T-helper 9 cell (primary cell): Measurements from ENCODE around the gene TIMM50.

Experiments
- DNase-seq: peaks from one replicate; pipeline ENCODE4 v3.0.0-alpha.2; 2020

TIMM50 gene

GRCh38 chr19:39501340-39501739 is 20.7 kb downstream of the TIMM50 start:
- DNase-seq: no peak

DNA sequence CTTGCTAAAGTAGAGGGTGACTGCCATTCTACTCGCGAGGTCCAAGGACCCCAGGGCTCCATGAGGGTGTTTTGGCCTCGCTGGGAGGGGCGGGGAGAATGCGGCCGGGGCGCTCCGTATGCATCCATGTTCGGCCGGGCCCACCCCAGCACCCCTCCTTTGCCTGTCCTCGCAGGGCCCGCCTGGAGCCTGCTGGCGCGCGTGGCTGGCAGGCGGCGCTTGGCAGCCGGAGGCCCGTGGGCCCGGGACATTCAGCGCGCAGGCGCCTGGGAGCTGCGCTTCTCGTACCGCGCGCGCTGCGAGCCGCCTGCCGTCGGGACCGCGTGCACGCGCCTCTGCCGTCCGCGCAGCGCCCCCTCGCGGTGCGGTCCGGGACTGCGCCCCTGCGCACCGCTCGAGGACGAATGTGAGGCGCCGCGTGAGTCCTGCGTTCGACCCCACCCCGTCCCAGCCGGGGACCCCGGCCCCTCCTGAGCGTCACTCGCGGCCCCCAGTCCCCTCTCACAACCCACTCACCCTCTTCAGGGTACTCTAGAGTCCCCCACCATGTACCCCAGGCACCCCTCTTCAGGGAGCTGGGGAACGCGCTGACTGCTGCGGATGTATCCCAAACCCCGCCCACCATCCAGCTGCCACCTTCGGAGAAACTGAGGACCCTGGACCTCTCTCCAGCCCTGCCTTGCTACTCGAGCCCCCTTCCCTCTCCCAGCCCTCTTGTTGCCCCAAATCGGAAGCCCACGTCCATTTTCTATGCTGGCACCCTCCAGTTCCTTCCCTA is 22.2 kb downstream of the TIMM50 start:
- DNase-seq: peak; percentile 71

GRCh38 chr19:39506598-39506943 is 25.9 kb downstream of the TIMM50 start:
- DNase-seq: no peak

DNA sequence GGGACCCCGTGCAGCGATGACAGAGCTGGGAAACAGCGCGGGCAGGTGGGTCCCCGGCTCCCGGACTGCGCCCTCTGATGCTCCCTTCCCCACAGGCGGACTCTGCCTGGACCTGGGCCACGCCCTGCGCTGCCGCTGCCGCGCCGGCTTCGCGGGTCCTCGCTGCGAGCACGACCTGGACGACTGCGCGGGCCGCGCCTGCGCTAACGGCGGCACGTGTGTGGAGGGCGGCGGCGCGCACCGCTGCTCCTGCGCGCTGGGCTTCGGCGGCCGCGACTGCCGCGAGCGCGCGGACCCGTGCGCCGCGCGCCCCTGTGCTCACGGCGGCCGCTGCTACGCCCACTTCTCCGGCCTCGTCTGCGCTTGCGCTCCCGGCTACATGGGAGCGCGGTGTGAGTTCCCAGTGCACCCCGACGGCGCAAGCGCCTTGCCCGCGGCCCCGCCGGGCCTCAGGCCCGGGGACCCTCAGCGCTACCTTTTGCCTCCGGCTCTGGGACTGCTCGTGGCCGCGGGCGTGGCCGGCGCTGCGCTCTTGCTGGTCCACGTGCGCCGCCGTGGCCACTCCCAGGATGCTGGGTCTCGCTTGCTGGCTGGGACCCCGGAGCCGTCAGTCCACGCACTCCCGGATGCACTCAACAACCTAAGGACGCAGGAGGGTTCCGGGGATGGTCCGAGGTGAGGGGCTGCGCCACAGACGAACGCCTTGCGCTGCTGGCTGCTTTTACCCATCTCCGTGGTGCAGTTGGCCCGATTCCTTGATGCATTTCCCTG is 26.5 kb downstream of the TIMM50 start:
- DNase-seq: no peak

DNA sequence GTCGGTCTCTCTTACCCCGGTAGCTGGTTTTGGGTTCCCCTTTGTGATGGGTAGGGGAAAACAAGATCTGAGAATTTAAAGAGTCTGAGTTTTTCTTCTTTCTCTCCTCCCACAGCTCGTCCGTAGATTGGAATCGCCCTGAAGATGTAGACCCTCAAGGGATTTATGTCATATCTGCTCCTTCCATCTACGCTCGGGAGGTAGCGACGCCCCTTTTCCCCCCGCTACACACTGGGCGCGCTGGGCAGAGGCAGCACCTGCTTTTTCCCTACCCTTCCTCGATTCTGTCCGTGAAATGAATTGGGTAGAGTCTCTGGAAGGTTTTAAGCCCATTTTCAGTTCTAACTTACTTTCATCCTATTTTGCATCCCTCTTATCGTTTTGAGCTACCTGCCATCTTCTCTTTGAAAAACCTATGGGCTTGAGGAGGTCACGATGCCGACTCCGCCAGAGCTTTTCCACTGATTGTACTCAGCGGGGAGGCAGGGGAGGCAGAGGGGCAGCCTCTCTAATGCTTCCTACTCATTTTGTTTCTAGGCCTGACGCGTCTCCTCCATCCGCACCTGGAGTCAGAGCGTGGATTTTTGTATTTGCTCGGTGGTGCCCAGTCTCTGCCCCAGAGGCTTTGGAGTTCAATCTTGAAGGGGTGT is 27.2 kb downstream of the TIMM50 start:
- DNase-seq: no peak

- no peak for DNase-seq
These were observed 28.0 kb downstream of the TIMM50 start for GRCh38 chr19:39508629-39509028.

DNA sequence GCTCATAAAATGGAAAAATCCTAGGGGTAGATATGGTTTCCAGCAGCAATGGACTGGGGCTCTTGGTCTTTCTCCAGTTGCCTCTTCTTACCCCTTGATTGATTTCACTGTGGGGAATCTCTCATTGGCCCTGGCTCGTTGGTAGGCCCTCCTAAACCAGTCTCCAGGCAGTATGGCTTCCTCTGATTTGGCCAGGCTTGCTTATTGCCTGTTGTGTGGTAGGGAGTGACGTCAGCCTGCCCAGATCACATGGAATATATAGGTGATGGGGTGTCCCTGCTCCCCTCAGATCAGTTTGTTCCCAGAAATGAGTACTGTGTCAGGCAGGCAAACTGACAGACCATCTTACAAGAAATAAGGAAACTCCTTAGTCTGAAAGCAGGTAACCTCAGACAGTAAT is 28.6 kb downstream of the TIMM50 start:
- no peak for DNase-seq

GRCh38 chr19:39512988-39513387 is 32.4 kb downstream of the TIMM50 start:
- DNase-seq: no peak

DNA sequence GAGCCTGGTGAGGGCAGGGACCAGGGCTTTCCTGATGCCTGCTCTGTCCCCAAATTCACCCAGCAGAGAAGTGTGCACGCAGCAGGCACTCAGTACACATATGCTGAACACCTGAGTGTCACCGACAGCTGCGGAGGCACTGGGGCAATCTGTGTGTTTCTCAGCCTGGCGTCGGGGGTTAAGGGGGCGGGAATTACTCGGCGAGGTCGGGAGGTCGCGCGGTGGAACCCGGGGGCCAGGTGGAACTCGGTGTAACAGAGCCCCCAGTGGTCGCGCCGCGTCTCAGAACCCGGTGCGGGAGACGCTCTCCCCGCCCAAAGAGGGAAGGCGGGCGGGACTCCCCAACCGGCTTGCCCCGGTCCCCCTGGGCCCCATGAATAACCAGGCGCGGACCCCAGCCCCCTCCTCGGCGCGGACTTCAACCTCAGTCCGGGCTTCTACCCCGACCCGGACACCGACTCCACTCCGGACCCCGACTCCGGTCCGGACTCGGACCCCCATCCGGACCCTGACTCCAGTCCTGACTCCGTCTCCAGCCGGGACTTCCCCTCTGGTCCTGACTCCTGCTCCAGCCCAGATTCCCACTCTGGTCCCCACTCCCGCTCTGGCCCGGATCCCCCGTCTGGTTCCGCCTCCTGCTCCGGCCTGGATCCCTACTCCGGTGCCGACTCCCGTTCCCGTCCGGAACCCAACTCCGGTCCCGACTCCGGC is 34.4 kb downstream of the TIMM50 start, which contains the start of gene SELENOV:
Gene SELENOV, plus strand, starts transcription at position 300 of the 711 bp plus-strand sequence. Its CDS starts 74 bp downstream, at position 374.
- DNase-seq: no peak

DNA sequence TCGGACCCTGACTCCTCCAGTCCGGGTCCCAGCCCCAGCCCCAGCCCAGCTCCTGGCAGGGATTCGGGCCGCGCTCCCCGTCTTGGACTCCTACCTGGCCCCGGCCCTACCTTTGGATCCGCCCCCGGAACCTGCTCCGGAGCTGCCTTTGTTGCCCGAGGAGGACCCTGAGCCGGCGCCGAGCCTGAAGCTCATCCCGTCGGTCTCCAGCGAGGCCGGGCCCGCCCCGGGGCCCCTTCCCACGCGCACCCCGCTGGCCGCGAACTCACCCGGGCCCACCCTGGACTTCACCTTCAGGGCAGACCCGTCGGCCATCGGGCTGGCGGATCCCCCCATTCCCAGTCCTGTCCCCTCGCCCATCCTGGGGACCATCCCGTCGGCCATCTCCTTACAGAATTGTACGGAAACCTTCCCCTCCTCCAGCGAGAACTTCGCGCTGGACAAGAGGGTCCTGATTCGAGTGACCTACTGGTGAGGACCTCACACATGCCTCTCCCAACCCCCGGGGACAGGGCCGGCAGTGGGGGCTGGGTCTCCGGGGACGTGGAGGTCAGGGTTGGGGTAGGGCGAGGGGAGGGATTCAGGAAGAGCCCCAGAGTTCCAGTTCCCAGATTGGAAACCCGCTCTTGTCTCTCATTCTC is 35.0 kb downstream of the TIMM50 start:
- DNase-seq: no peak

GRCh38 chr19:39516270-39516669 is 35.6 kb downstream of the TIMM50 start:
- no peak for DNase-seq

DNA sequence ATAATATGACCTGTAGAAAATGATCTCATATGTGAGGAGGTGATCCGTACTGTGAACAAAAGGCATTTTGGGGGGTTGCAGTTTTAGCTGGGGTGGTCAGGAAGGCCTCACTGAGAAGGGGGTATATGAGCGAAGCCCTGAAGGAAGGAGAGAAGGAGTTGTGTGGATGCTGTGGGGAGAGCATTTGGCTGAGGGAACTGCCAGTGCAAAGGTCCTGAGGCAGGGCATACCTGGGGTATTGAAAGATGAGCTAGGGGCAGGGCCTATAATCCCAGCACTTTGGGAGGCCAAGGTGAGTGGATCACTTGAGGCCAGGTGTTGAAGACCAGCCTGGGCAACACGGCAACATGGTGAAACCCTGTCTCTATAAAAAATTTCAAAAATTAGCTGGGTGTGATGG is 36.8 kb downstream of the TIMM50 start:
- no peak for DNase-seq

- no peak for DNase-seq
These were observed 37.8 kb downstream of the TIMM50 start for GRCh38 chr19:39518458-39518857.

- no peak for DNase-seq
These were observed 38.3 kb downstream of the TIMM50 start for GRCh38 chr19:39518975-39519374.

- DNase-seq: no peak
These were observed 40.2 kb downstream of the TIMM50 start for GRCh38 chr19:39520541-39521484.

DNA sequence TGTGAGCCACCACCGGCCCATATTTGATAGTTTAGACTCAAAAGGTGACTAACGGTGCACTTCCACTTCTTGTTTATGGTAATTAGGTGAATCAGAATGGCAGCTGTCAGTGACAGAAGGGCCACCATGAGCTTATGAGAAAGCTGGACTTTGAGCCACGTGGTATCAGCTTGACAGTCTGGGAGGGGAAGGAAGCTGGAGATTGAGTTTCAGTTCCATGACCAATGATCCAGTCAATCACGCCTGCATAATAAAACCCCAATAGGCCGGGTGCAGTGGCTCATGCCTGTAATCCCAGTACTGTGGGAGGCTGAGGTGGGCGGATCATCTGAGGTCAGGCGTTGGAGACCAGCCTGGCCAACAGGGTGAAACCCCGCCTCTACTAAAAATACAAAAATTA is 43.9 kb downstream of the TIMM50 start:
- no peak for DNase-seq

DNA sequence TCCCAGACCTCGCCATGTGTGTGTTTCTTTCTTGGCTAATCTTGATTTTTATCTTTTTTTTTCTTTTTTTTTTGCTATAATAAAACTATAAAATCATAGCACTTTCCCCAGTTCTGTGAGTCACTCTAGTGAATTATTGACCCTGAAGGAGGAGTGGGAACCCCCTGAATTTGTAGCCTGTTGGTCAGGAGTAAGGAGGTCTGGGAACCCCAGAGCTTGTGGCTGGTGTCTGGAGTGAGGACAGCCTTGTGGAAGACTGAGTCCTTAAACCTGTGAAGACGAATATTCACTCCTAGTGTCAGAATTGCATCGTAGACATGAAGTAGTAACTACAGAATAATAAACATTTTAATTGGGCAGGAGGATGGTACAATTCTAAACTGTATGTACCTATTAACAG is 44.6 kb downstream of the TIMM50 start:
- DNase-seq: no peak

DNA sequence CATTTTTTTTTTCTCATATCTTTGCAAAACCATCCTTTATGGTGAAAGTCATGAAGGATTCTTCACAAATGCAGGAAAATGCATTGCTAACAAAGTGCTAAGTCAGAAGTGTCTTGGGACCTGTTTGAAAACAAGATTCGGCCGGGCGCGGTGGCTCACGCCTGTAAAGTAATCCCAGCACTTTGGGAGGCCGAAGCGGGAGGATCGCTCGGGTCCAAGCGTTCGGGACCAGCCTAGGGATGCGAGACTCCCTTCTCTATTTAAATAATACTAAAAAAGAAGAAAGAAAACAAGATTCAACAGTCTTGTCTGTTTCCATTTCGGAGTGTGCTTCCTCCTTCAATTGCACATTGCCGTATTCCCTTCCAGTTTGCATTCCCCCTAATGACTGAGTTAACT is 51.2 kb downstream of the TIMM50 start:
- DNase-seq: no peak

DNA sequence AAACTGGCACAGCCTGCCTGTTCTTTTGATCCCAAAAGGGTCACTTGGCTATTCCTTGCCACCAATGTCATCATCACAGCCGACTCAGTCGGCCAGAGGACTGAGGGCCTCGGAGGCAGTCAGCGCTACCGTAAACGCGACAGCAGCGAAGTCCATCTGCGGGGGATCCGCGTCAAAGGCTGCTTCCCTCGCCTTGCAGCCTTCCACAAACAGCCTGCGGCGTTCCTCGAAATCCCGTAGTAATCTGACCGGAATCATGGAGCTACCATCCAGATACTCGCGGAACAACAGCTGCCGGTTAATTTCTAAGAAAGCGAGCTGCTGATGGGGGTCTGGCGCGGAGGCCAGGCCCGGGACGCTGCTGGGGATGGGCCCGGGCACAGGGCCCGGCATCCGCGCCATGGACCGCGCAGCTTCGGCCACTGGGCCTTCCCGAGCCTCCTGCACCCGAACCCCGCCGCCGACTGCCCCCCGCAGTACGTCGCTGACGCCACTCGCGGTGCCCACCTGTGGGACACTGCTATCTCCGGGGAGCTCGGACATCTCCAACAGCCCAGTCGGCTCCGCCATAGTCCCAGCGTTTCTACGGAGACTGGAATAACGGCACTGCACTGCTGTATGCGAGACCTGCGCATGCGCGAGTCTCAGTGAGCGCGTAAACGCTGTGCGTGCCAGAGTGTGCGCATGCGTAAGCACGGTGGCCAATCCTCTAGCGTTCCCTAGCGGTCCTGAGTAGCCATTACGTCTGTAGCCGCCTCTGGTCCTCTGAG is 51.8 kb downstream of the TIMM50 start, which contains the start of gene EID2B:
Gene EID2B, minus strand, starts transcription at position 620 of the 770 bp plus-strand sequence. Its CDS starts 50 bp downstream, at position 570.
- peak; percentile 93 for DNase-seq

- no peak for DNase-seq
These were observed 52.4 kb downstream of the TIMM50 start for GRCh38 chr19:39533003-39533512.
